Ascending aorta (tissue), 2 donors: ENCODE results near the gene TBXT. TPM values are rescaled to one million over a fixed set of nuclear protein-coding genes. Genes with fewer than 3 reads are reported as not detected.
"Not testable (repeated sequence)": the region's sequence is repeated elsewhere in the genome, so short reads cannot be mapped to it uniquely, and the experiment has no call there.

Source experiments
- DNase-seq, 2 donors: peaks; one replicate each; pipeline ENCODE4 v3.0.0-alpha.2; 2019; ENCODE audit warnings: low spot score in 2 of 2
- H3K27ac ChIP-seq, 2 donors: fragments of 200-600 bp; sonication (generic); one replicate each; pipeline ENCODE4 v1.5.1; 2016 to 2017; ENCODE audit warnings: mild to moderate bottlenecking in 1 of 2
- H3K27me3 ChIP-seq: fragments of 200-600 bp; sonication (generic); one replicate; pipeline ENCODE4 v1.5.1; 2017
- H3K36me3 ChIP-seq, 2 donors: fragments of 200-600 bp; sonication (generic); one replicate each; pipeline ENCODE4 v1.5.1; 2016
- H3K4me1 ChIP-seq, 2 donors: fragments of 200-600 bp; sonication (generic); one replicate each; pipeline ENCODE4 v1.5.1; 2016 to 2017; ENCODE audit warnings: mild to moderate bottlenecking in 1 of 2
- H3K4me3 ChIP-seq, 2 donors: fragments of 200-600 bp; sonication (generic); one replicate each; pipeline ENCODE4 v1.5.1; 2016 to 2017; ENCODE audit warnings: mild to moderate bottlenecking in 1 of 2
- H3K9me3 ChIP-seq, 2 donors: fragments of 200-600 bp; sonication (generic); one replicate each; pipeline ENCODE4 v1.5.1; 2016
- intact Hi-C: fragments of 100-400 bp; cut with DNase I; formaldehyde crosslinking; loops from one replicate; pipeline ENCODE4 v1.15.1; 2023
- total RNA-seq: library from RNA; depleted of rRNA; stranded (reverse); fragments of >200 nt; gene quantifications from one replicate; pipeline ENCODE4 v1.1.0, GENCODE V29; 2016
- TF ChIP-seq, protein P1 (sequence below), 3 experiments: fragments of 200-600 bp in 2 of 3; fragments of 450-650 bp in 1 of 3; sonication (generic) in 2 of 3; IDR thresholded peaks; one replicate each; pipeline ENCODE4 v1.5.1; 2016 to 2019; ENCODE audit warnings: antibody characterized with exemption in 3 of 3, mild to moderate bottlenecking in 1 of 3, moderate library complexity in 1 of 3

TBXT gene
- total RNA-seq, 1 donor from 2014 or later = not detected

DNA sequence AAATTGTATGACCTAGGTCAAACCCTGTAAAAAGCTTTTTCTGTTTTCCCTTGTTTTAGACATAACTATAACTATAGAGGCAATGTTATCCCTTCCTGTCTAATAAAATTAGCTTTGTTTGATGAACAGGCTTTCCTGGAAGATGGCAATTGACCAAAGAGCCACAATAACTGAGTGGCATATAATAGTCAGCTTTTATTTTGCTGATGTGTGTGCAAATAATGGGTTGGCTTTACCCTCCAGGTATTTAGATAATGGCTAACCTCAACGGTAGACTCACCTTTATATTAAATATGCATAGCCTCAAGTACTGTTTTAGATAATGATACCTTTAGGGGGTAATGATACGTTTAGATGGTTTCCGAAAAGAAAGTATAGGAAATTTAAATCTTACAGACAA is 15.0 kb downstream of the TBXT start:
- Histone ChIP-seq H3K36me3 (no peaks in the 10 kb centered on the region), H3K27ac (no peak overlapping the region), H3K4me1 (no peaks in the 10 kb centered on the region), H3K9me3 (peaks cover 0 to 12% of the 10 kb centered on the region in 2 donors), H3K4me3 (no peak overlapping the region), H3K27me3 (no peaks in the 10 kb centered on the region)
- TF ChIP-seq, protein P1, sequence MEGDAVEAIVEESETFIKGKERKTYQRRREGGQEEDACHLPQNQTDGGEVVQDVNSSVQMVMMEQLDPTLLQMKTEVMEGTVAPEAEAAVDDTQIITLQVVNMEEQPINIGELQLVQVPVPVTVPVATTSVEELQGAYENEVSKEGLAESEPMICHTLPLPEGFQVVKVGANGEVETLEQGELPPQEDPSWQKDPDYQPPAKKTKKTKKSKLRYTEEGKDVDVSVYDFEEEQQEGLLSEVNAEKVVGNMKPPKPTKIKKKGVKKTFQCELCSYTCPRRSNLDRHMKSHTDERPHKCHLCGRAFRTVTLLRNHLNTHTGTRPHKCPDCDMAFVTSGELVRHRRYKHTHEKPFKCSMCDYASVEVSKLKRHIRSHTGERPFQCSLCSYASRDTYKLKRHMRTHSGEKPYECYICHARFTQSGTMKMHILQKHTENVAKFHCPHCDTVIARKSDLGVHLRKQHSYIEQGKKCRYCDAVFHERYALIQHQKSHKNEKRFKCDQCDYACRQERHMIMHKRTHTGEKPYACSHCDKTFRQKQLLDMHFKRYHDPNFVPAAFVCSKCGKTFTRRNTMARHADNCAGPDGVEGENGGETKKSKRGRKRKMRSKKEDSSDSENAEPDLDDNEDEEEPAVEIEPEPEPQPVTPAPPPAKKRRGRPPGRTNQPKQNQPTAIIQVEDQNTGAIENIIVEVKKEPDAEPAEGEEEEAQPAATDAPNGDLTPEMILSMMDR (IDR thresholded peaks at IDR 0.05) = no peak
- intact Hi-C loops = no loop called here
- DNase-seq = no peak

- no peaks in the 10 kb centered on the region for H3K27me3 ChIP-seq
- peaks cover 0 to 12% of the 10 kb centered on the region in 2 donors for H3K9me3 ChIP-seq
- H3K4me3 ChIP-seq = no peak overlapping the region
- H3K4me1 ChIP-seq = no peaks in the 10 kb centered on the region
- no peak overlapping the region for H3K27ac ChIP-seq
- TF ChIP-seq, protein P1 (IDR thresholded peaks at IDR 0.05) = no peak
- H3K36me3 ChIP-seq = no peaks in the 10 kb centered on the region
- intact Hi-C loops = no loop called here
- no peak for DNase-seq
Observed at GRCh38 chr6:166151798-166152197, 15.9 kb downstream of the TBXT start.

DNA sequence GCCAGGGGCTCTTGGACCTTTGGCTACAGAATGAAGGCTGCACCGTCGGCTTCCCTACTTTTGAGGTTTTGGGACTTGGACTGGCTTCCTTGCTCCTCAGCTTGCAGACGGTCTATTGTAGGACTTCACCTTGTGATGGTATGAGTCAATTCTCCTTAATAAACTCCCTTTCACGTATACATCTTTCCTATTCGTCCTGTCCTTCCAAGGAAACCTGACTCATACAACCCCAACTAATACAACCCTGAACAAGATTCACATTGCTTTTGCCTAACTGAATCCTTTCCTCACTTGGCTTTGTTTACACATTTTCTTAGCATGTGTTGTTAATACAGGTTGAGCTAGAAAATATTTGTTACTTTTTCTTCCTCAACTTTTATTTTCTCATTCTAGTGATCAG is 21.9 kb downstream of the TBXT start:
- intact Hi-C loops = no loop called here
- Histone ChIP-seq H3K36me3 (no peaks in the 10 kb centered on the region), H3K27me3 (no peaks in the 10 kb centered on the region), H3K4me3 (no peak overlapping the region), H3K27ac (no peak overlapping the region), H3K9me3 (peaks cover 0 to 7% of the 10 kb centered on the region in 2 donors), H3K4me1 (no peaks in the 10 kb centered on the region)
- DNase-seq = no peak
- TF ChIP-seq, protein P1 (IDR thresholded peaks at IDR 0.05) = no peak

GRCh38 chr6:166143011-166143410 is 24.6 kb downstream of the TBXT start:
- H3K36me3 ChIP-seq = no peaks in the 10 kb centered on the region
- no peak overlapping the region for H3K4me3 ChIP-seq
- H3K27me3 ChIP-seq = no peaks in the 10 kb centered on the region
- no peaks in the 10 kb centered on the region for H3K4me1 ChIP-seq
- H3K27ac ChIP-seq = no peak overlapping the region
- TF ChIP-seq, protein P1 (IDR thresholded peaks at IDR 0.05) = no peak
- no peak for DNase-seq
- intact Hi-C loops = no loop called here
- no peaks in the 10 kb centered on the region for H3K9me3 ChIP-seq

- no peaks in the 10 kb centered on the region for H3K36me3 ChIP-seq
- H3K27ac ChIP-seq = no peak overlapping the region
- no peak overlapping the region for H3K4me3 ChIP-seq
- no peaks in the 10 kb centered on the region for H3K4me1 ChIP-seq
- H3K9me3 ChIP-seq = no peaks in the 10 kb centered on the region
- no peaks in the 10 kb centered on the region for H3K27me3 ChIP-seq
- TF ChIP-seq, protein P1 (IDR thresholded peaks at IDR 0.05) = no peak
- no peak for DNase-seq
- intact Hi-C loops = no loop called here
Observed at GRCh38 chr6:166127624-166128472, 39.8 kb downstream of the TBXT start.

GRCh38 chr6:166123115-166123514 is 44.5 kb downstream of the TBXT start:
- intact Hi-C loops, DNase-seq, H3K9me3 ChIP-seq, H3K27ac ChIP-seq, H3K4me1 ChIP-seq, H3K36me3 ChIP-seq, H3K4me3 ChIP-seq, H3K27me3 ChIP-seq: not testable (repeated sequence)
